MCF 10A (cell line): ENCODE data around the gene PCDHGB2. TPM values are rescaled to one million over a fixed set of nuclear protein-coding genes. Genes with fewer than 3 reads are reported as not detected.
A peak's percentile ranks its signal among the peaks of the same experiment; 100 is the strongest.

Experiments
- BruUV-seq: library from RNA; stranded (reverse); fragments of 400-500 nt; replicated peaks from 2 replicates; lab custom pipeline; 2021; lab: Mats Ljungman, UMichigan
- CTCF ChIA-PET: fragments of 300-600 bp; sonication (Branson Sonifier 250); formaldehyde crosslinking; extraction: SDS; loops from one replicate; lab custom pipeline; 2021; ENCODE audit warnings: antibody characterized with exemption, inconsistent platforms; lab: Yijun Ruan, JAX
- POLR2A ChIA-PET: fragments of 300-600, 350-650 bp; sonication (Branson Sonifier 250); formaldehyde crosslinking; extraction: SDS; loops from one replicate; lab custom pipeline; 2020; ENCODE audit warnings: antibody characterized with exemption, inconsistent platforms; lab: Yijun Ruan, JAX
- DNase-seq: peaks from one replicate; pipeline ENCODE4 v3.0.0-alpha.2; 2018; ENCODE audit not compliant: unreplicated experiment
- H3K27ac Mint-ChIP-seq: one replicate; pipeline ENCODE4 v1.8.0; 2022; ENCODE audit warnings: mild to moderate bottlenecking, low read depth, mixed read lengths; ENCODE audit not compliant: unreplicated experiment
- H3K27me3 Mint-ChIP-seq: one replicate; pipeline ENCODE4 v1.8.0; 2022; ENCODE audit warnings: mixed read lengths; ENCODE audit not compliant: insufficient read depth, unreplicated experiment
- H3K36me3 Mint-ChIP-seq: one replicate; pipeline ENCODE4 v1.8.0; 2022; ENCODE audit warnings: mild to moderate bottlenecking, moderate library complexity, mixed read lengths; ENCODE audit not compliant: insufficient read depth, unreplicated experiment
- H3K4me1 Mint-ChIP-seq: one replicate; pipeline ENCODE4 v1.8.0; 2022; ENCODE audit warnings: mixed read lengths; ENCODE audit not compliant: insufficient read depth, unreplicated experiment
- H3K4me3 Mint-ChIP-seq: one replicate; pipeline ENCODE4 v1.8.0; 2022; ENCODE audit warnings: mild to moderate bottlenecking, moderate library complexity, mixed read lengths; ENCODE audit not compliant: unreplicated experiment
- H3K9me3 Mint-ChIP-seq: one replicate; pipeline ENCODE4 v1.8.0; 2022; ENCODE audit warnings: mixed read lengths; ENCODE audit not compliant: unreplicated experiment
- intact Hi-C: fragments of 100-400 bp; cut with micrococcal nuclease; formaldehyde crosslinking; loops from 2 replicates; pipeline ENCODE4 v1.14.1; 2022
- total RNA-seq: library from RNA; stranded (reverse); gene quantifications from 2 replicates; pipeline ENCODE4 v1.2.3, GENCODE V29; 2022
- TF ChIP-seq, protein P1 (sequence below): fragments of 200-600 bp; IDR thresholded peaks from one replicate; pipeline ENCODE4 v1.8.0; 2022; ENCODE audit warnings: antibody characterized with exemption, mild to moderate bottlenecking; ENCODE audit not compliant: unreplicated experiment

PCDHGB2 gene
- total RNA-seq, 1 experiment from 2014 or later = 0.61 TPM

DNA sequence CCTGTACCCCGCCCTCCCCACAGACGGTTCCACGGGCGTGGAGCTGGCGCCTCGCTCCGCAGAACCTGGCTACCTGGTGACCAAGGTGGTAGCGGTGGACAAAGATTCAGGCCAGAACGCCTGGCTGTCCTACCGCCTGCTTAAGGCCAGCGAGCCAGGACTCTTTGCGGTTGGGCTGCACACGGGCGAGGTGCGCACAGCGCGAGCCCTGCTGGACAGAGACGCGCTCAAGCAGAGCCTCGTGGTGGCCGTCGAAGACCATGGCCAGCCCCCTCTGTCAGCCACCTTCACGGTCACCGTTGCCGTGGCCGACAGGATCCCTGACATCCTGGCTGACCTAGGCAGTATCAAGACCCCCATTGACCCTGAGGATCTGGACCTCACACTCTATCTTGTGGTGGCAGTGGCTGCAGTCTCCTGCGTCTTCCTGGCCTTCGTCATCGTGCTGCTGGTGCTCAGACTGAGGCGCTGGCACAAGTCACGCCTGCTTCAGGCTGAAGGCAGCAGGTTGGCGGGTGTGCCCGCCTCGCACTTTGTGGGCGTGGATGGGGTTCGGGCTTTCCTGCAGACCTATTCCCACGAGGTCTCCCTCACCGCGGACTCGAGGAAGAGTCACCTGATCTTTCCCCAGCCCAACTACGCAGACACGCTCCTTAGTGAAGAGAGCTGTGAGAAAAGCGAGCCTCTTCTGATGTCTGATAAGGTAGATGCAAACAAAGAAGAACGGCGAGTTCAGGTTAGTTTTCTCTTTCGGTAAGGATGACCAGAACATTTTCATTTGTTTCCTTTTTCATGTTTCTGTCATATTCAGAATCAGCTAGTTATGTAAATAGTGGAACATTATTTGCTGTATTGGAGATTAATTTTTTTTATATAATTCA lies 6.5 kb downstream of the PCDHGB2 start:
- no peak for DNase-seq
- CTCF ChIA-PET = interaction anchor here (0.6 to 1.2 kb wide), 2 partner anchors 146 to 154 kb away, joined by 4 to 5 read pairs; no protein-coding TSS in a partner anchor
- Mint-ChIP-seq H3K36me3 (peaks cover 5% of the 10 kb centered on the region), H3K9me3 (peaks cover 33% of the 10 kb centered on the region), H3K4me3 (no peak overlapping the region), H3K27ac (no peak overlapping the region), H3K4me1 (no peaks in the 10 kb centered on the region), H3K27me3 (no peaks in the 10 kb centered on the region)
- no TSS peak for BruUV-seq
- TF ChIP-seq, protein P1, sequence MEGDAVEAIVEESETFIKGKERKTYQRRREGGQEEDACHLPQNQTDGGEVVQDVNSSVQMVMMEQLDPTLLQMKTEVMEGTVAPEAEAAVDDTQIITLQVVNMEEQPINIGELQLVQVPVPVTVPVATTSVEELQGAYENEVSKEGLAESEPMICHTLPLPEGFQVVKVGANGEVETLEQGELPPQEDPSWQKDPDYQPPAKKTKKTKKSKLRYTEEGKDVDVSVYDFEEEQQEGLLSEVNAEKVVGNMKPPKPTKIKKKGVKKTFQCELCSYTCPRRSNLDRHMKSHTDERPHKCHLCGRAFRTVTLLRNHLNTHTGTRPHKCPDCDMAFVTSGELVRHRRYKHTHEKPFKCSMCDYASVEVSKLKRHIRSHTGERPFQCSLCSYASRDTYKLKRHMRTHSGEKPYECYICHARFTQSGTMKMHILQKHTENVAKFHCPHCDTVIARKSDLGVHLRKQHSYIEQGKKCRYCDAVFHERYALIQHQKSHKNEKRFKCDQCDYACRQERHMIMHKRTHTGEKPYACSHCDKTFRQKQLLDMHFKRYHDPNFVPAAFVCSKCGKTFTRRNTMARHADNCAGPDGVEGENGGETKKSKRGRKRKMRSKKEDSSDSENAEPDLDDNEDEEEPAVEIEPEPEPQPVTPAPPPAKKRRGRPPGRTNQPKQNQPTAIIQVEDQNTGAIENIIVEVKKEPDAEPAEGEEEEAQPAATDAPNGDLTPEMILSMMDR = no peak
- POLR2A ChIA-PET = no interaction called here
- intact Hi-C loops = no loop called here

DNA sequence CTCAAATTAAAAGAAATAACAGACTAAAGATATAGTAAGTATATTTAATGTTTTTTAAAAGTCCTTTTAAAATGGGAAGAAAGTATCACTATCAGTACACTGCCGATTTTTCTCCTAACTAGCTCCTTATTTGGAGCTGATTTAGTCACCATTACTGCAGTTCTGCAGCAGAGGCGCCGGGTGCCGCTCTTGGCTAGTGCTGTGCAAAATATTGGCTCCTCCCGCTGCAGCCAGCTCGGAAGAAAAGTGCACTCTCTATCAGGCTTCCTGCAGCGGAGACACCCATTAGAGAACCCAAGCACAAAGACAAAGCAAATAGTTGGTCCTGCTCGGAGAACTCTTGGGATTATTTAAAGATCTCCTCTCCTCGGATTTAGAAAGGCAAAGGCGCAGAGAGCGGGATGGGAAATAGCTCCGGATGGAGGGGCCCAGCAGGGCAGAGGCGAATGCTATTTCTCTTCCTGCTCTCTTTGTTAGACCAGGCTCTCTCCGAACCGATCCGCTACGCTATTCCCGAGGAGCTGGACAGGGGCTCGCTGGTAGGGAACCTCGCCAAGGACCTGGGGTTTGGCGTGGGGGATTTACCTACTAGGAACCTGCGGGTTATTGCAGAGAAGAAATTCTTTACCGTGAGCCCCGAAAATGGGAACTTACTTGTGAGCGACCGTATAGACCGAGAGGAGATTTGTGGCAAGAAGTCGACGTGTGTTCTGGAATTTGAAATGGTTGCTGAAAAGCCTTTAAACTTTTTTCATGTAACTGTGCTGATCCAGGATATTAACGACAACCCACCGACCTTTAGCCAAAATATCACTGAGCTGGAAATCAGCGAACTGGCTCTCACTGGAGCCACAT lies 10.4 kb downstream of the PCDHGB2 start, which contains the start of gene PCDHGB3:
PCDHGB3 (plus strand) TSS at position 249 of the 855 bp plus-strand sequence; CDS start at position 402, 153 bp downstream.
- no peaks in the 10 kb centered on the region for H3K36me3 Mint-ChIP-seq

DNA sequence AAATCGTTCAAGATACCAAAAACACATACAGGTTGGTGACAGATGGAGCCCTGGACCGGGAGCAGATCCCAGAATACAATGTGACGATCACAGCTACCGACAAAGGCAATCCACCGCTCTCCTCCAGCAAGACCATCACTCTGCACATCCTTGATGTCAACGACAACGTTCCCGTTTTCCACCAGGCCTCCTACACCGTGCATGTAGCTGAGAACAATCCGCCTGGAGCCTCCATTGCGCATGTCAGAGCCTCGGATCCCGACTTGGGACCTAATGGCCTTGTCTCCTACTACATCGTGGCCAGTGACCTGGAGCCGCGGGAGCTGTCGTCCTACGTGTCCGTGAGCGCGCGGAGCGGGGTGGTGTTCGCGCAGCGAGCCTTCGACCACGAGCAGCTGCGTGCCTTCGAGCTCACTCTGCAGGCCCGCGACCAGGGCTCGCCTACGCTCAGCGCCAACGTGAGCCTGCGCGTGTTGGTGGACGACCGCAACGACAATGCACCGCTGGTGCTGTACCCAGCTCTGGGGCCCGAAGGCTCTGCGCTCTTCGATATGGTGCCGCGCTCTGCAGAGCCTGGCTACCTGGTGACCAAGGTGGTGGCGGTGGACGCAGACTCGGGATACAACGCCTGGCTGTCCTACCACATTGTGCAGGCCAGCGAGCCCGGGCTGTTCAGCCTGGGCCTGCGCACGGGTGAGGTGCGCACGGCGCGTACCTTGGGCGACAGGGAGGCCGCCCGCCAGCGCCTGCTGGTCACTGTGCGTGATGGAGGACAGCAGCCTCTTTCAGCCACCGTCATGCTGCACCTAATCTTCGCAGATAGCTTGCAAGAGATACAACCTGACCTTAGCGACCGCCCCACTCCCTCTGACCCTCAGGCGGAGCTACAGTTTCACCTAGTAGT lies 12.0 kb downstream of the PCDHGB2 start:
- Mint-ChIP-seq H3K9me3 (peaks cover 21% of the 10 kb centered on the region), H3K36me3 (no peaks in the 10 kb centered on the region), H3K4me3 (no peak overlapping the region), H3K4me1 (no peaks in the 10 kb centered on the region), H3K27me3 (no peaks in the 10 kb centered on the region), H3K27ac (no peak overlapping the region)
- ChIA-PET POLR2A (no interaction called here), CTCF (interaction anchor here (0.6 to 2.7 kb wide), 6 partner anchors 8 to 192 kb away, joined by 3 to 13 read pairs (median 4); no protein-coding TSS in a partner anchor)
- no TSS peak for BruUV-seq
- DNase-seq = no peak
- TF ChIP-seq, protein P1 = no peak
- intact Hi-C loops = loop anchor here (2.0 kb wide), 1 partner anchor 189 kb away; no protein-coding TSS in a partner anchor

More for the DNA sequence above, 10.4 kb downstream of the PCDHGB2 start, which contains the start of gene PCDHGB3:
- peak; percentile 33 for DNase-seq
- H3K4me1 Mint-ChIP-seq = no peaks in the 10 kb centered on the region
- BruUV-seq = TSS peak; percentile 12
- TF ChIP-seq, protein P1 = peak; percentile 24
- peaks cover 17% of the 10 kb centered on the region for H3K9me3 Mint-ChIP-seq
- POLR2A ChIA-PET = interaction anchor here (0.5 to 1.6 kb wide), 3 partner anchors 52 to 243 kb away, joined by 3 read pairs; no protein-coding TSS in a partner anchor
- no peaks in the 10 kb centered on the region for H3K27me3 Mint-ChIP-seq
- no peak within 1 kb of the TSS for H3K27ac Mint-ChIP-seq
- intact Hi-C loops = loop anchor here (2.0 kb wide), 1 partner anchor 191 kb away; no protein-coding TSS in a partner anchor
- peak within 1 kb of the TSS; percentile 60 for H3K4me3 Mint-ChIP-seq
- CTCF ChIA-PET = interaction anchor here (0.6 to 2.7 kb wide), 14 partner anchors 9 to 196 kb away, joined by 3 to 13 read pairs (median 4); partner anchors contain the start of genes PCDHB13, PCDHGA4, PCDHGA7 and PCDHGB5
